NK-92 treated with Interleukin-12 subunit alpha and Interleukin-12 subunit beta, amount 100 ng/mL, for 24 hours (cell line): ENCODE results near the gene CFAP74.
"Not testable (repeated sequence)": the region's sequence is repeated elsewhere in the genome, so short reads cannot be mapped to it uniquely, and the experiment has no call there.

Source experiments
- DNase-seq: peaks from one replicate; lab custom pipeline; 2025; lab: John Stamatoyannopoulos, UW

The CFAP74 gene

GRCh38 chr1:1984560-1985070, 19.0 kb downstream of the CFAP74 start:
- no peak for DNase-seq

- DNase-seq, result no peak
Observed at GRCh38 chr1:1982379-1983232, 21.0 kb downstream of the CFAP74 start.

- not testable (repeated sequence) for DNase-seq
Observed at GRCh38 chr1:1981631-1982327, 21.8 kb downstream of the CFAP74 start.

GRCh38 chr1:1981142-1981500, 22.5 kb downstream of the CFAP74 start:
- no peak for DNase-seq

GRCh38 chr1:1980467-1981141, 23.0 kb downstream of the CFAP74 start:
- DNase-seq, result no peak

GRCh38 chr1:1979482-1980165, 24.0 kb downstream of the CFAP74 start:
- DNase-seq, result no peak

GRCh38 chr1:1978690-1979481, 24.7 kb downstream of the CFAP74 start:
- not testable (repeated sequence) for DNase-seq

GRCh38 chr1:1978108-1978507, 25.5 kb downstream of the CFAP74 start:
- no peak for DNase-seq

- no peak for DNase-seq
Observed at GRCh38 chr1:1976031-1976430, 27.6 kb downstream of the CFAP74 start.

- DNase-seq, result no peak
Observed at GRCh38 chr1:1975535-1975934, 28.1 kb downstream of the CFAP74 start.

GRCh38 chr1:1974834-1975233, 28.8 kb downstream of the CFAP74 start:
- DNase-seq, result no peak

GRCh38 chr1:1973716-1974642, 29.6 kb downstream of the CFAP74 start:
- DNase-seq, result no peak

- DNase-seq, result no peak
Observed at GRCh38 chr1:1972976-1973715, 30.4 kb downstream of the CFAP74 start.

GRCh38 chr1:1971688-1972087, 31.9 kb downstream of the CFAP74 start:
- no peak for DNase-seq

GRCh38 chr1:1971017-1971416, 32.6 kb downstream of the CFAP74 start:
- no peak for DNase-seq

GRCh38 chr1:1969953-1970716, 33.5 kb downstream of the CFAP74 start:
- DNase-seq, result no peak

GRCh38 chr1:1969505-1969900, 34.1 kb downstream of the CFAP74 start:
- DNase-seq, result no peak

- no peak for DNase-seq
Observed at GRCh38 chr1:1968767-1969504, 34.6 kb downstream of the CFAP74 start.
